ENCODE results near the gene CDC37.

CDC37 gene

DNA sequence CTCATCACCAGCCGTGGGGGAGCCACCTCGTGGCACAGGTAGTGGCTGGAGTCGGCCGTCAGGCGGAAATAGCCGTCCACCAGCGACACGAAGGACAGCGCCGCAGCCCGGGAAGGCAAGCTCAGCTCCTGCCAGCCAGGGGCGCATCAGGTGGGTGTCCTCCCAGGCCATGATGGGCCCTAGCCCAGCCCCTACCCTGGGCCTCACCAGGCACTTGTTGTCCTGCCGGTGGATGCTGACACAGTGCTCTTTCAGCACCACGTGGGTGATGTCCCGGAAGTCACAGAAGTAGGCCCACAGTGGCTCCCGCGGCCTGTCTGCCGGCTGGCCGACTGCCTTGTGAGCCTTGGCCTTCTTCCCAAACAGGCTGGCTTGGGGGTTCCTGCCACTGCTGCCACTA lies 38.7 kb downstream of the CDC37 start:
- DNase-seq (ENCODE audit: insufficient read length, low spot score): no peak
- FAIRE-seq: no peak
- TF ChIP-seq, protein P1, sequence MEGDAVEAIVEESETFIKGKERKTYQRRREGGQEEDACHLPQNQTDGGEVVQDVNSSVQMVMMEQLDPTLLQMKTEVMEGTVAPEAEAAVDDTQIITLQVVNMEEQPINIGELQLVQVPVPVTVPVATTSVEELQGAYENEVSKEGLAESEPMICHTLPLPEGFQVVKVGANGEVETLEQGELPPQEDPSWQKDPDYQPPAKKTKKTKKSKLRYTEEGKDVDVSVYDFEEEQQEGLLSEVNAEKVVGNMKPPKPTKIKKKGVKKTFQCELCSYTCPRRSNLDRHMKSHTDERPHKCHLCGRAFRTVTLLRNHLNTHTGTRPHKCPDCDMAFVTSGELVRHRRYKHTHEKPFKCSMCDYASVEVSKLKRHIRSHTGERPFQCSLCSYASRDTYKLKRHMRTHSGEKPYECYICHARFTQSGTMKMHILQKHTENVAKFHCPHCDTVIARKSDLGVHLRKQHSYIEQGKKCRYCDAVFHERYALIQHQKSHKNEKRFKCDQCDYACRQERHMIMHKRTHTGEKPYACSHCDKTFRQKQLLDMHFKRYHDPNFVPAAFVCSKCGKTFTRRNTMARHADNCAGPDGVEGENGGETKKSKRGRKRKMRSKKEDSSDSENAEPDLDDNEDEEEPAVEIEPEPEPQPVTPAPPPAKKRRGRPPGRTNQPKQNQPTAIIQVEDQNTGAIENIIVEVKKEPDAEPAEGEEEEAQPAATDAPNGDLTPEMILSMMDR (IDR thresholded peaks at IDR 0.05; ENCODE audit: insufficient read depth, missing control alignments): no peak

DNA sequence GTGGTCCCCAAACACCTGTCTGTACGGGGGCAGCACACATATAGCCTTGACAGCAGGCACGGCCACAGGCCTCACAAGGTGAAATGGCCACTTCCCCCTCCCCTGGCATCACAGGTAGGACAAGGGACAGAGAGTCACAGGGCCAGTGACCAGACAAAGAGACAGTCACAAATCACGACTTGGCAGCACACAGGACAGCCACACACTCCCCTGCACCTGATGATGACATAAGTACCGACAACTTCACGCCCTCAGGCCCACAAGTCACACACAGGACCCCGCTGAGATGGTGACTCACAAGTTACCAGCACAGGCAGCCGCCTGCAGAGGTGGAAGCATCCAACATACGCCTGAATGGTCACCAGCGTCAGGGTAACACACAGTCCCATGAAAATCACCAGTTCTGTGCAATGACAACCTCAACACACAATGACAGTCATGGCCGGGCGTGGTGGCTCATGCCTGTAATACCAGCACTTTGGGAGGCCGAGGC lies 39.5 kb downstream of the CDC37 start:
- TF ChIP-seq, protein P1 (IDR thresholded peaks at IDR 0.05; ENCODE audit: insufficient read depth, missing control alignments): no peak
- FAIRE-seq: no peak
- DNase-seq (ENCODE audit: insufficient read length, low spot score): no peak

DNA sequence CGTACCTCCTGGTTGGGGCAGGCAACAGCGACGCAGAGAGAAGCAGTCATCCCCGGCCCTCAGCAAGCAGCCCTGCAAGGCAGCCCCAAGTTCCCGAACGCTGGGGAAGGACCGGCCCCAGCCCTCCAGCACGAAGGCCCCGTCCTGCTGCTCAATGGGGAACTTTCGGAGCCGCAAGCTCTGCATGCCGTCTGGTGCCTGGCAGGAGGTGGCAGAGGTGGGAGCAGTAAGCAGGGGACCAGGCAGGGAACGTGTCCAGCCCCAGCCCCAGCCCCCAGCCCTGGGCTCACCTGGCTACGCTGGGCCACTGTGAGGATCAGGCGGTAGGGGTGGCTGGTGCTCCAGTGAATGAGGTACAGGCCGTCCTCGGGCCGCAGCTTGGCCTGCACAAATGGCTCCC lies 41.1 kb downstream of the CDC37 start:
- TF ChIP-seq, protein P1 (IDR thresholded peaks at IDR 0.05; ENCODE audit: insufficient read depth, missing control alignments): no peak
- DNase-seq (ENCODE audit: insufficient read length, low spot score) (no peak), FAIRE-seq (no peak)

DNA sequence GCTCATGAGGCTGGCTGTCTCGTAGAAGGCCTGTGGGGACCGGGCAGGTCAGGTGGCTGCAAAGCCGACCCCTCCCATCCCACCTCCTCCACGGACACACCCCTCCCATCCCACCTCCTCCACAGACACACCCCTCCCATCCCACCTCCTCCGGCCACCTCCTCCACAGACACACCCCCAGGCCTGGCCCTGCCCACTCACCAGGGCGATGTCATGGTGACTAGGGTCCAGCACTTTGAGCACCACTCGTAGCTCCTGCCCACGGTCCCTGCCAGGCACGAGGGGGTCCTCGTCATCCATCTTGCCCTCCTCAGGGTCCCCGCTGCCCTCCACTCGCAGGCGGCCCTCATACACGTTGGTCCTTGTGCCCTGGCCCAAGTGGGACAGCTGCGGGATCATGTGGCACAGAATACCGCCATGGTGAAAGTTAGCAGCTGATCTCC lies 41.8 kb downstream of the CDC37 start:
- TF ChIP-seq, protein P1 (IDR thresholded peaks at IDR 0.05; ENCODE audit: insufficient read depth, missing control alignments): no peak
- no peak for DNase-seq (ENCODE audit: insufficient read length, low spot score)
- FAIRE-seq: no peak

DNA sequence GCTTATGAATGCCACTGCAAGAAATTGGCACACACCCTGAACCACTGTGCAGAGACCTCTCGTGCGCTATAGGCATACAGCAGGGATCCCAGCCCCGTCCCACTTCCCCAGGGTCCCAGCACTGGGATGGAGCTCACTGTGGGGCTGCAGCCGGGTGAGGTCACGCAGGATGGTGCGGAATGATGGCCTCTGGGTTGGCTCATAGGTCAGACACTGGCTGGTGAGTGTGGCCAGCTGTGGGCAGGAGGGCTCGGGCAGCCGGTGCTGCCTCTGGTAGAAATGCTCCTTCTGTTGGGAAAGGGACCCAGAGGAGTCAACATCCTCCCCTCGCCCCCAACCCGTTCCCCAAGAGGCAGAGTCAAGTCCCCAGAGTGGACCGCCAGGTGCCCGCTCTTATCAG lies 46.9 kb downstream of the CDC37 start:
- FAIRE-seq (no peak), DNase-seq (ENCODE audit: insufficient read length, low spot score) (no peak)
- TF ChIP-seq, protein P1 (IDR thresholded peaks at IDR 0.05; ENCODE audit: insufficient read depth, missing control alignments): no peak

DNA sequence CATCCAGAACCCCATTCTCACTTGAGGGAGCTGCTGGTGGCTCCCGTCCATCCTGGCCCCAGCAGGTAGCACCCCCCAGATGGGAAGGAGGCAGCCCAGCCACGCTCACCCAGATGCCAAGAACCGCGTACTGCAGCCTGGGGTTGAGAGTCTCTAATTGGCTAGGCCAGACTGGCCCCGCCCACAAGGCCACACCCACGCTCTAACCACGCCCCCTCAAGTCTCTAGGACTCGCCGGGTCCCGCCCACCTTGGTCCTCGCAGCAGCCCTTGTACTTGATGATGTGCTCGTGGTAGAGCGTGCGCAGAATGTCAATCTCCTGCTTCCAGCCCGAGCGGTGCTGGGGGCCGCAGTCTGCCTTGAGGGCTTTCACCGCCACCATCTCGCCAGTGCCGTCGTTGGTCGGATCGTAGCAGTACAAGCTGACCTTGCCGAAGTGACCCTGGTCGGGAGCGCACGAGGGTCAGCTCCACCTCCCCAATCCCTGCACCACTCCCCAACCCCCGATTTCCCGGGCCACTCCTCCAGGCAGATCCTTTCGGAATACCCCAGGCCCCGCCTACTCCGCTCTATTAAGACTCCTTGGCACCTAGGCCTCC lies 49.5 kb downstream of the CDC37 start:
- FAIRE-seq: no peak

More for the DNA sequence above, 49.5 kb downstream of the CDC37 start:
- no peak for DNase-seq (ENCODE audit: insufficient read length, low spot score)
- TF ChIP-seq, protein P1 (IDR thresholded peaks at IDR 0.05; ENCODE audit: insufficient read depth, missing control alignments): no peak
